Measurements from ENCODE around the gene KCNQ1OT1. TPM values are rescaled to one million over a fixed set of nuclear protein-coding genes. Genes with fewer than 3 reads are reported as not detected.

KCNQ1OT1 gene
- total RNA-seq, 1 donor from 2014 or later: 6.8 TPM

- H3K9me3 ChIP-seq (ENCODE audit: control insufficient read depth in 3 of 3, low read length in 3 of 3): peaks cover 0 to 4% (median 0%) of the 10 kb centered on the region in 3 donors
- H3K4me3 ChIP-seq (ENCODE audit: low read length in 3 of 3): no peak overlapping the region
- no peaks in the 10 kb centered on the region for H3K36me3 ChIP-seq (ENCODE audit: control insufficient read depth in 3 of 3, insufficient read depth in 3 of 3, low read length in 3 of 3)
- H3K27ac ChIP-seq (ENCODE audit: low read depth, low read length): no peak overlapping the region
- H3K9ac ChIP-seq (ENCODE audit: low read depth in 1 of 3, low read length in 3 of 3): no peak overlapping the region
- peaks cover 0 to 5% (median 2%) of the 10 kb centered on the region in 3 donors for H3K4me1 ChIP-seq (ENCODE audit: control insufficient read depth in 3 of 3, insufficient read depth in 3 of 3, low read length in 3 of 3)
- H3K27me3 ChIP-seq (ENCODE audit: control insufficient read depth in 3 of 3, insufficient read depth in 3 of 3, low read length in 3 of 3): no peaks in the 10 kb centered on the region
Observed at GRCh38 chr11:2599561-2600189, 100.1 kb downstream of the KCNQ1OT1 start.

GRCh38 chr11:2595204-2595603 is 104.6 kb downstream of the KCNQ1OT1 start:
- H3K9ac ChIP-seq (ENCODE audit: low read depth in 1 of 3, low read length in 3 of 3): no peak overlapping the region
- H3K4me1 ChIP-seq (ENCODE audit: control insufficient read depth in 3 of 3, insufficient read depth in 3 of 3, low read length in 3 of 3): peaks cover 0 to 5% (median 2%) of the 10 kb centered on the region in 3 donors
- no peak overlapping the region for H3K4me3 ChIP-seq (ENCODE audit: low read length in 3 of 3)

GRCh38 chr11:2594267-2594666 is 105.5 kb downstream of the KCNQ1OT1 start:
- H3K36me3 ChIP-seq (ENCODE audit: control insufficient read depth in 3 of 3, insufficient read depth in 3 of 3, low read length in 3 of 3): no peaks in the 10 kb centered on the region
- no peak overlapping the region for H3K9ac ChIP-seq (ENCODE audit: low read depth in 1 of 3, low read length in 3 of 3)
- H3K27ac ChIP-seq (ENCODE audit: low read depth, low read length): no peak overlapping the region
- H3K9me3 ChIP-seq (ENCODE audit: control insufficient read depth in 3 of 3, low read length in 3 of 3): peaks cover 0 to 4% (median 0%) of the 10 kb centered on the region in 3 donors
- H3K27me3 ChIP-seq (ENCODE audit: control insufficient read depth in 3 of 3, insufficient read depth in 3 of 3, low read length in 3 of 3): peaks cover 0 to 5% (median 4%) of the 10 kb centered on the region in 3 donors
- H3K4me1 ChIP-seq (ENCODE audit: control insufficient read depth in 3 of 3, insufficient read depth in 3 of 3, low read length in 3 of 3): peaks cover 0 to 2% (median 0%) of the 10 kb centered on the region in 3 donors
- H3K4me3 ChIP-seq (ENCODE audit: low read length in 3 of 3): no peak overlapping the region

More at GRCh38 chr11:2595204-2595603, 104.6 kb downstream of the KCNQ1OT1 start:
- H3K27me3 ChIP-seq (ENCODE audit: control insufficient read depth in 3 of 3, insufficient read depth in 3 of 3, low read length in 3 of 3): peaks cover 0 to 5% (median 4%) of the 10 kb centered on the region in 3 donors
- no peak overlapping the region for H3K27ac ChIP-seq (ENCODE audit: low read depth, low read length)
- H3K36me3 ChIP-seq (ENCODE audit: control insufficient read depth in 3 of 3, insufficient read depth in 3 of 3, low read length in 3 of 3): no peaks in the 10 kb centered on the region
- H3K9me3 ChIP-seq (ENCODE audit: control insufficient read depth in 3 of 3, low read length in 3 of 3): peaks cover 0 to 4% (median 0%) of the 10 kb centered on the region in 3 donors

- peaks cover 0 to 5% (median 4%) of the 10 kb centered on the region in 3 donors for H3K27me3 ChIP-seq (ENCODE audit: control insufficient read depth in 3 of 3, insufficient read depth in 3 of 3, low read length in 3 of 3)
- no peak overlapping the region for H3K9ac ChIP-seq (ENCODE audit: low read depth in 1 of 3, low read length in 3 of 3)
- H3K4me3 ChIP-seq (ENCODE audit: low read length in 3 of 3): no peak overlapping the region
- H3K9me3 ChIP-seq (ENCODE audit: control insufficient read depth in 3 of 3, low read length in 3 of 3): peaks cover 0 to 2% (median 0%) of the 10 kb centered on the region in 3 donors
- no peaks in the 10 kb centered on the region for H3K36me3 ChIP-seq (ENCODE audit: control insufficient read depth in 3 of 3, insufficient read depth in 3 of 3, low read length in 3 of 3)
- peaks cover 0 to 2% (median 0%) of the 10 kb centered on the region in 3 donors for H3K4me1 ChIP-seq (ENCODE audit: control insufficient read depth in 3 of 3, insufficient read depth in 3 of 3, low read length in 3 of 3)
- H3K27ac ChIP-seq (ENCODE audit: low read depth, low read length): no peak overlapping the region
Observed at GRCh38 chr11:2593393-2593950, 106.3 kb downstream of the KCNQ1OT1 start.

- no peaks in the 10 kb centered on the region for H3K36me3 ChIP-seq (ENCODE audit: control insufficient read depth in 3 of 3, insufficient read depth in 3 of 3, low read length in 3 of 3)
- H3K4me3 ChIP-seq (ENCODE audit: low read length in 3 of 3): no peak overlapping the region
- peaks cover 0 to 2% (median 0%) of the 10 kb centered on the region in 3 donors for H3K4me1 ChIP-seq (ENCODE audit: control insufficient read depth in 3 of 3, insufficient read depth in 3 of 3, low read length in 3 of 3)
- no peak overlapping the region for H3K9ac ChIP-seq (ENCODE audit: low read depth in 1 of 3, low read length in 3 of 3)
- H3K27me3 ChIP-seq (ENCODE audit: control insufficient read depth in 3 of 3, insufficient read depth in 3 of 3, low read length in 3 of 3): peaks cover 0 to 8% (median 4%) of the 10 kb centered on the region in 3 donors
- H3K27ac ChIP-seq (ENCODE audit: low read depth, low read length): no peak overlapping the region
- H3K9me3 ChIP-seq (ENCODE audit: control insufficient read depth in 3 of 3, low read length in 3 of 3): no peaks in the 10 kb centered on the region
Observed at GRCh38 chr11:2592559-2593392, 107.0 kb downstream of the KCNQ1OT1 start.

- Histone ChIP-seq H3K4me3 (ENCODE audit: low read length in 3 of 3) (no peak overlapping the region), H3K36me3 (ENCODE audit: control insufficient read depth in 3 of 3, insufficient read depth in 3 of 3, low read length in 3 of 3) (no peaks in the 10 kb centered on the region), H3K4me1 (ENCODE audit: control insufficient read depth in 3 of 3, insufficient read depth in 3 of 3, low read length in 3 of 3) (peaks cover 0 to 2% (median 0%) of the 10 kb centered on the region in 3 donors), H3K9me3 (ENCODE audit: control insufficient read depth in 3 of 3, low read length in 3 of 3) (no peaks in the 10 kb centered on the region), H3K9ac (ENCODE audit: low read depth in 1 of 3, low read length in 3 of 3) (no peak overlapping the region), H3K27me3 (ENCODE audit: control insufficient read depth in 3 of 3, insufficient read depth in 3 of 3, low read length in 3 of 3) (peaks cover 0 to 8% (median 7%) of the 10 kb centered on the region in 3 donors), H3K27ac (ENCODE audit: low read depth, low read length) (no peak overlapping the region)
Observed at GRCh38 chr11:2591805-2592204, 108.0 kb downstream of the KCNQ1OT1 start.

GRCh38 chr11:2590965-2591754 is 108.6 kb downstream of the KCNQ1OT1 start:
- H3K9me3 ChIP-seq (ENCODE audit: control insufficient read depth in 3 of 3, low read length in 3 of 3): no peaks in the 10 kb centered on the region
- peaks cover 0 to 8% (median 7%) of the 10 kb centered on the region in 3 donors for H3K27me3 ChIP-seq (ENCODE audit: control insufficient read depth in 3 of 3, insufficient read depth in 3 of 3, low read length in 3 of 3)
- H3K9ac ChIP-seq (ENCODE audit: low read depth in 1 of 3, low read length in 3 of 3): no peak overlapping the region

GRCh38 chr11:2590131-2590964 is 109.4 kb downstream of the KCNQ1OT1 start:
- Histone ChIP-seq H3K4me1 (ENCODE audit: control insufficient read depth in 3 of 3, insufficient read depth in 3 of 3, low read length in 3 of 3) (peaks cover 0 to 2% (median 0%) of the 10 kb centered on the region in 3 donors), H3K9me3 (ENCODE audit: control insufficient read depth in 3 of 3, low read length in 3 of 3) (no peaks in the 10 kb centered on the region), H3K27ac (ENCODE audit: low read depth, low read length) (no peak overlapping the region), H3K9ac (ENCODE audit: low read depth in 1 of 3, low read length in 3 of 3) (no peak overlapping the region), H3K27me3 (ENCODE audit: control insufficient read depth in 3 of 3, insufficient read depth in 3 of 3, low read length in 3 of 3) (peaks cover 0 to 8% (median 7%) of the 10 kb centered on the region in 3 donors), H3K36me3 (ENCODE audit: control insufficient read depth in 3 of 3, insufficient read depth in 3 of 3, low read length in 3 of 3) (no peaks in the 10 kb centered on the region), H3K4me3 (ENCODE audit: low read length in 3 of 3) (no peak overlapping the region)

More at GRCh38 chr11:2590965-2591754, 108.6 kb downstream of the KCNQ1OT1 start:
- Histone ChIP-seq H3K27ac (ENCODE audit: low read depth, low read length) (no peak overlapping the region), H3K4me1 (ENCODE audit: control insufficient read depth in 3 of 3, insufficient read depth in 3 of 3, low read length in 3 of 3) (peaks cover 0 to 2% (median 0%) of the 10 kb centered on the region in 3 donors), H3K36me3 (ENCODE audit: control insufficient read depth in 3 of 3, insufficient read depth in 3 of 3, low read length in 3 of 3) (no peaks in the 10 kb centered on the region), H3K4me3 (ENCODE audit: low read length in 3 of 3) (no peak overlapping the region)

GRCh38 chr11:2589538-2589934 is 110.3 kb downstream of the KCNQ1OT1 start:
- Histone ChIP-seq H3K9me3 (ENCODE audit: control insufficient read depth in 3 of 3, low read length in 3 of 3) (no peaks in the 10 kb centered on the region), H3K4me1 (ENCODE audit: control insufficient read depth in 3 of 3, insufficient read depth in 3 of 3, low read length in 3 of 3) (peaks cover 0 to 2% (median 0%) of the 10 kb centered on the region in 3 donors), H3K27ac (ENCODE audit: low read depth, low read length) (no peak overlapping the region), H3K36me3 (ENCODE audit: control insufficient read depth in 3 of 3, insufficient read depth in 3 of 3, low read length in 3 of 3) (no peaks in the 10 kb centered on the region), H3K4me3 (ENCODE audit: low read length in 3 of 3) (no peak overlapping the region), H3K27me3 (ENCODE audit: control insufficient read depth in 3 of 3, insufficient read depth in 3 of 3, low read length in 3 of 3) (peaks cover 0 to 8% (median 7%) of the 10 kb centered on the region in 3 donors), H3K9ac (ENCODE audit: low read depth in 1 of 3, low read length in 3 of 3) (no peak overlapping the region)

Data from skeletal muscle tissue (tissue), 4 donors.